ENCODE data around the gene PRRC2A. TPM values are rescaled to one million over a fixed set of nuclear protein-coding genes. Genes with fewer than 3 reads are reported as not detected.

PRRC2A gene
- polyA plus RNA-seq, 2 of the 4 experiments (the other 2 are of a cell fraction), result 28.0 to 61.1 TPM

DNA sequence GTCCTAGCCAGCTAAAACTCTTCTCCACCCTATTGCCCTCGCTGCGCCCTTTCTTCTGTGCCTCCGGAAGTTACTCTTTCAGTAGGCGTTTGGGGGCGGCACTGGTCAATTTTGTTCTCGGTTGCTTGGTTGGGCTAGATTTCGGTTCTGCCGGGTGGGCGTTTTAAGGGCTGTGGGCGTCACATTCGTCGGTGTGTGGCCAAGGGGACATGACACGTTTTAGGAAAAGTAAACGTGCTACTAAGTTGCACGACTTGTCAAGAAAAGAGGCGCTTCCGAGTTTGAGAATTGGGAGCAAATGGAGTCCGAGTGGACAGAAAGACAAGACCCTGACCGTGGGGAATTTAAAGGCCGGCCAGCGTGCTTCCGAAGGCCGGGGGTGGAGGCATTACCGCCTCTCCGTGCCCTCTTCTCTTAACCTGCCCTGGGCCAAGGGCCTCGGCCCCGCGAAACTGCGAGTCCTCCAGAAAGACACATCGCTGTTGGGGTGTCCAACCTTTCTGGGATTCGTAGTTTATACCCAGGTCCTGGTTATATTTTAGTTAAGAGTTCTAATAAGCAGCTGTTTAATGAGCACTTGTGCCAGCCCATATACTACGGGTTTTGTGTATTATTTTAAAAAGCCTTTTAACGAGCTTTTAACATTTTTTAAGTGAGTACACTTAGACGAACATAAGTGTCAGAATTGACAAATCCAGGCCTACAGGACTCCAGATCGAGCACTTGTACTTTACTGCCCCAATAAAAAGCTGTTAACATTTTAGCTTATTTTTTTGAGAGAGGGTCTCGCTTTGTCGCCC lies 32.6 kb downstream of the PRRC2A start (continued):
- TF ChIP-seq, protein P1, sequence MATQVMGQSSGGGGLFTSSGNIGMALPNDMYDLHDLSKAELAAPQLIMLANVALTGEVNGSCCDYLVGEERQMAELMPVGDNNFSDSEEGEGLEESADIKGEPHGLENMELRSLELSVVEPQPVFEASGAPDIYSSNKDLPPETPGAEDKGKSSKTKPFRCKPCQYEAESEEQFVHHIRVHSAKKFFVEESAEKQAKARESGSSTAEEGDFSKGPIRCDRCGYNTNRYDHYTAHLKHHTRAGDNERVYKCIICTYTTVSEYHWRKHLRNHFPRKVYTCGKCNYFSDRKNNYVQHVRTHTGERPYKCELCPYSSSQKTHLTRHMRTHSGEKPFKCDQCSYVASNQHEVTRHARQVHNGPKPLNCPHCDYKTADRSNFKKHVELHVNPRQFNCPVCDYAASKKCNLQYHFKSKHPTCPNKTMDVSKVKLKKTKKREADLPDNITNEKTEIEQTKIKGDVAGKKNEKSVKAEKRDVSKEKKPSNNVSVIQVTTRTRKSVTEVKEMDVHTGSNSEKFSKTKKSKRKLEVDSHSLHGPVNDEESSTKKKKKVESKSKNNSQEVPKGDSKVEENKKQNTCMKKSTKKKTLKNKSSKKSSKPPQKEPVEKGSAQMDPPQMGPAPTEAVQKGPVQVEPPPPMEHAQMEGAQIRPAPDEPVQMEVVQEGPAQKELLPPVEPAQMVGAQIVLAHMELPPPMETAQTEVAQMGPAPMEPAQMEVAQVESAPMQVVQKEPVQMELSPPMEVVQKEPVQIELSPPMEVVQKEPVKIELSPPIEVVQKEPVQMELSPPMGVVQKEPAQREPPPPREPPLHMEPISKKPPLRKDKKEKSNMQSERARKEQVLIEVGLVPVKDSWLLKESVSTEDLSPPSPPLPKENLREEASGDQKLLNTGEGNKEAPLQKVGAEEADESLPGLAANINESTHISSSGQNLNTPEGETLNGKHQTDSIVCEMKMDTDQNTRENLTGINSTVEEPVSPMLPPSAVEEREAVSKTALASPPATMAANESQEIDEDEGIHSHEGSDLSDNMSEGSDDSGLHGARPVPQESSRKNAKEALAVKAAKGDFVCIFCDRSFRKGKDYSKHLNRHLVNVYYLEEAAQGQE (IDR thresholded peaks at IDR 0.05), result no peak
- TF ChIP-seq TFCP2L1 (CRISPR knock-in tag; IDR thresholded peaks at IDR 0.05), result no peak
- no peak for TF ChIP-seq FOXS1 (CRISPR knock-in tag; IDR thresholded peaks at IDR 0.05)

DNA sequence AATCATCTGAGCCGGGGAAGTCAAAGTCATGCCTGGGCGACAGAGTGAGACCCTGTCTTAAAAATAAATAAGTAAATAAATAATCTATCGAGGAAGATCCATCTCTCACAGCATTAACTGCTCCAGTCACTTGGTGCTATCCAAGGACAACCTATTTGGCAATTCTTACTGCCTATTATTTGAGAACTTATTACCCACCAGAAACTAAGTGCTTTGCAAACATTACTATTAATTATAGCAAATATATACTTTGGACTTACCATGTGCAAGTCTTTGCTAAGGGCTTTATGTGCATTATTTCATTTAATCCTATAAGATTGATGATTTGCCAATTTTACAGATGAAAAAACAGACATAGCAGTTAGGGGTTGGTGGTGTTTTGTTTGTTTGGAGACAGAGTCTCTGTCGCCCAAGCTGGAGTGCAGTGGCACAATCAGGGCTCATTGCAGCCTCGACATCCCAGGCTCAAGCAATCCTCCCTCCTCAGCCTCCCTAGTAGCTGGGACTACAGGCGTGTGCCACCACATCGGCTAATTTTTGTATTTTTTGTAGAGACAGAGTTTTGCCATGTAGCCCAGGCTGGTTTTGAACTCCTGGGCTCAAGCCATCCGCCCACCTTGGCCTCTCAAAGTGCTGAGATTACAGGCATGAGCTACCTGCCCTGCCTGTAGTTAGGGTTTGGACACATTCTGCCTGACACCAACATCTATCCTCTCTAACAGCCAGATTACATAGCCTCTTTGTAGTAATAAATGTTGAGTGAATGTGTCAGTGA lies 34.2 kb downstream of the PRRC2A start:
- no peak overlapping the region for H3K27ac ChIP-seq
- whole genome bisulfite sequencing (ENCODE audit: missing lambda C conversion rate), result 92% methylated on average over 8 of the region's 8 CpGs
- ChIA-PET POLR2A (interaction anchor here (1.1 kb wide), 1 partner anchor 10 kb away, joined by 3 read pairs; the partner anchor contains the start of gene GPANK1), CTCF (interaction anchor here (1.2 to 2.0 kb wide), 2 partner anchors 20 to 176 kb away, joined by 4 to 8 read pairs; no protein-coding TSS in a partner anchor)
- H3K4me2 ChIP-seq, result no peak overlapping the region
- DNase-seq (ENCODE audit: low read depth in 1 of 2, low spot score in 1 of 2) (no peak), FAIRE-seq (no peak), ATAC-seq (no peak)
- H3K4me1 ChIP-seq, result peaks cover 26% of the 10 kb centered on the region
- TF ChIP-seq ZFP36 (IDR thresholded peaks at IDR 0.05; ENCODE audit: borderline replicate concordance, partially characterized antibody) (no peak), RARB (CRISPR knock-in tag; IDR thresholded peaks at IDR 0.05) (no peak), JUNB (IDR thresholded peaks at IDR 0.05) (no peak), JUN (IDR thresholded peaks at IDR 0.05) (no peak), ESRRA (IDR thresholded peaks at IDR 0.05; ENCODE audit: borderline replicate concordance, low read length) (no peak), HOXA7 (CRISPR knock-in tag; IDR thresholded peaks at IDR 0.05) (no peak), HEYL (CRISPR knock-in tag; IDR thresholded peaks at IDR 0.05) (no peak), FOSB (CRISPR knock-in tag; IDR thresholded peaks at IDR 0.05) (no peak), KDM5A (IDR thresholded peaks at IDR 0.05) (no peak), HDAC2 (IDR thresholded peaks at IDR 0.05) (no peak), GATA3 (IDR thresholded peaks at IDR 0.05; ENCODE audit: borderline replicate concordance) (no peak), EP300 (IDR thresholded peaks at IDR 0.05) (no peak), KDM1A (IDR thresholded peaks at IDR 0.05; ENCODE audit: low read depth) (no peak), NPAS2 (CRISPR knock-in tag; IDR thresholded peaks at IDR 0.05; ENCODE audit: borderline replicate concordance) (no peak), EHF (CRISPR knock-in tag; IDR thresholded peaks at IDR 0.05) (no peak), ZNF302 (CRISPR knock-in tag; IDR thresholded peaks at IDR 0.05) (no peak)
- TF ChIP-seq, protein P2, sequence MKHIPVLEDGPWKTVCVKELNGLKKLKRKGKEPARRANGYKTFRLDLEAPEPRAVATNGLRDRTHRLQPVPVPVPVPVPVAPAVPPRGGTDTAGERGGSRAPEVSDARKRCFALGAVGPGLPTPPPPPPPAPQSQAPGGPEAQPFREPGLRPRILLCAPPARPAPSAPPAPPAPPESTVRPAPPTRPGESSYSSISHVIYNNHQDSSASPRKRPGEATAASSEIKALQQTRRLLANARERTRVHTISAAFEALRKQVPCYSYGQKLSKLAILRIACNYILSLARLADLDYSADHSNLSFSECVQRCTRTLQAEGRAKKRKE (CRISPR knock-in tag; IDR thresholded peaks at IDR 0.05; ENCODE audit: low read depth), result no peak
- TF ChIP-seq, protein P3, sequence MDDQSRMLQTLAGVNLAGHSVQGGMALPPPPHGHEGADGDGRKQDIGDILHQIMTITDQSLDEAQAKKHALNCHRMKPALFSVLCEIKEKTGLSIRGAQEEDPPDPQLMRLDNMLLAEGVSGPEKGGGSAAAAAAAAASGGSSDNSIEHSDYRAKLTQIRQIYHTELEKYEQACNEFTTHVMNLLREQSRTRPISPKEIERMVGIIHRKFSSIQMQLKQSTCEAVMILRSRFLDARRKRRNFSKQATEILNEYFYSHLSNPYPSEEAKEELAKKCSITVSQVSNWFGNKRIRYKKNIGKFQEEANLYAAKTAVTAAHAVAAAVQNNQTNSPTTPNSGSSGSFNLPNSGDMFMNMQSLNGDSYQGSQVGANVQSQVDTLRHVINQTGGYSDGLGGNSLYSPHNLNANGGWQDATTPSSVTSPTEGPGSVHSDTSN (IDR thresholded peaks at IDR 0.05), result no peak
- TF ChIP-seq, protein P4, sequence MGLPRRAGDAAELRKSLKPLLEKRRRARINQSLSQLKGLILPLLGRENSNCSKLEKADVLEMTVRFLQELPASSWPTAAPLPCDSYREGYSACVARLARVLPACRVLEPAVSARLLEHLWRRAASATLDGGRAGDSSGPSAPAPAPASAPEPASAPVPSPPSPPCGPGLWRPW (IDR thresholded peaks at IDR 0.05), result no peak
- TF ChIP-seq, protein P5, sequence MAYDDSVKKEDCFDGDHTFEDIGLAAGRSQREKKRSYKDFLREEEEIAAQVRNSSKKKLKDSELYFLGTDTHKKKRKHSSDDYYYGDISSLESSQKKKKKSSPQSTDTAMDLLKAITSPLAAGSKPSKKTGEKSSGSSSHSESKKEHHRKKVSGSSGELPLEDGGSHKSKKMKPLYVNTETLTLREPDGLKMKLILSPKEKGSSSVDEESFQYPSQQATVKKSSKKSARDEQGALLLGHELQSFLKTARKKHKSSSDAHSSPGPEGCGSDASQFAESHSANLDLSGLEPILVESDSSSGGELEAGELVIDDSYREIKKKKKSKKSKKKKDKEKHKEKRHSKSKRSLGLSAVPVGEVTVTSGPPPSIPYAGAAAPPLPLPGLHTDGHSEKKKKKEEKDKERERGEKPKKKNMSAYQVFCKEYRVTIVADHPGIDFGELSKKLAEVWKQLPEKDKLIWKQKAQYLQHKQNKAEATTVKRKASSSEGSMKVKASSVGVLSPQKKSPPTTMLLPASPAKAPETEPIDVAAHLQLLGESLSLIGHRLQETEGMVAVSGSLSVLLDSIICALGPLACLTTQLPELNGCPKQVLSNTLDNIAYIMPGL (CRISPR knock-in tag; IDR thresholded peaks at IDR 0.05; ENCODE audit: borderline replicate concordance), result no peak
- no peak overlapping the region for H3K4me3 ChIP-seq
- H3K9me3 ChIP-seq, result no peaks in the 10 kb centered on the region
